EL (cell line): Measurements from ENCODE around the gene COL5A1.
A peak's percentile ranks its signal among the peaks of the same experiment; 100 is the strongest.
"Not testable (repeated sequence)": the region's sequence is repeated elsewhere in the genome, so short reads cannot be mapped to it uniquely, and the experiment has no call there.

Experiments used
- DNase-seq: peaks from one replicate; pipeline ENCODE4 v3.0.0-alpha.2; 2016

The COL5A1 gene

GRCh38 chr9:134693641-134694367, 52.2 kb downstream of the COL5A1 start:
- no peak for DNase-seq

- DNase-seq, result no peak
These were observed 52.7 kb downstream of the COL5A1 start for GRCh38 chr9:134694368-134694665.

GRCh38 chr9:134694714-134695113, 53.1 kb downstream of the COL5A1 start:
- DNase-seq, result no peak

- no peak for DNase-seq
These were observed 53.5 kb downstream of the COL5A1 start for GRCh38 chr9:134695144-134695543.

GRCh38 chr9:134696433-134696832, 54.8 kb downstream of the COL5A1 start:
- no peak for DNase-seq

GRCh38 chr9:134698111-134698510, 56.5 kb downstream of the COL5A1 start:
- DNase-seq, result no peak

- peak; percentile 37 for DNase-seq
These were observed 57.2 kb downstream of the COL5A1 start for GRCh38 chr9:134698587-134699342.

- DNase-seq, result no peak
These were observed 57.7 kb downstream of the COL5A1 start for GRCh38 chr9:134699343-134699740.

- DNase-seq, result no peak
These were observed 59.2 kb downstream of the COL5A1 start for GRCh38 chr9:134700636-134701350.

GRCh38 chr9:134701581-134702259, 60.1 kb downstream of the COL5A1 start:
- DNase-seq, result no peak

- DNase-seq, result no peak
These were observed 60.7 kb downstream of the COL5A1 start for GRCh38 chr9:134702291-134702690.

GRCh38 chr9:134703730-134704114, 62.1 kb downstream of the COL5A1 start:
- not testable (repeated sequence) for DNase-seq

- DNase-seq, result no peak
These were observed 62.9 kb downstream of the COL5A1 start for GRCh38 chr9:134704498-134704897.

- DNase-seq, result no peak
These were observed 64.2 kb downstream of the COL5A1 start for GRCh38 chr9:134705786-134706185.

GRCh38 chr9:134706522-134706921, 64.9 kb downstream of the COL5A1 start:
- DNase-seq, result peak; percentile 45

GRCh38 chr9:134707031-134707680, 65.6 kb downstream of the COL5A1 start:
- peak; percentile 91 for DNase-seq

- DNase-seq, result no peak
These were observed 66.4 kb downstream of the COL5A1 start for GRCh38 chr9:134707731-134708671.

- DNase-seq, result no peak
These were observed 67.1 kb downstream of the COL5A1 start for GRCh38 chr9:134708672-134709038.

GRCh38 chr9:134709512-134710270, 68.1 kb downstream of the COL5A1 start:
- DNase-seq, result no peak

- DNase-seq, result no peak
These were observed 68.6 kb downstream of the COL5A1 start for GRCh38 chr9:134710271-134710540.

- no peak for DNase-seq
These were observed 69.3 kb downstream of the COL5A1 start for GRCh38 chr9:134710901-134711300.
